Myocyte (in vitro differentiated cells): ENCODE results near the gene PSMD10. TPM values are rescaled to one million over a fixed set of nuclear protein-coding genes. Genes with fewer than 3 reads are reported as not detected.

ENCODE experiments used
- DNase-seq: peaks from one replicate; pipeline ENCODE4 v3.0.0-alpha.2; 2012; ENCODE audit warnings: low read depth
- total RNA-seq: library from RNA; depleted of rRNA; stranded (reverse); fragments of >200 nt; gene quantifications from 2 replicates; pipeline ENCODE4 v1.2.3, GENCODE V29; 2014

The PSMD10 gene
- total RNA-seq, 1 donor from 2014 or later = 92.0 TPM

GRCh38 chrX:108072746-108073145, 18.6 kb downstream of the PSMD10 start:
- peak; percentile 37 for DNase-seq

GRCh38 chrX:108071578-108071977, 19.8 kb downstream of the PSMD10 start:
- DNase-seq = no peak

GRCh38 chrX:108070891-108071290, 20.5 kb downstream of the PSMD10 start:
- DNase-seq = no peak

- DNase-seq = no peak
Measured at GRCh38 chrX:108068121-108068520, 23.2 kb downstream of the PSMD10 start.

GRCh38 chrX:108064613-108065012, 26.7 kb downstream of the PSMD10 start:
- no peak for DNase-seq

- DNase-seq = no peak
Measured at GRCh38 chrX:108064001-108064400, 27.3 kb downstream of the PSMD10 start.

- DNase-seq = no peak
Measured at GRCh38 chrX:108059801-108060200, 31.5 kb downstream of the PSMD10 start.

GRCh38 chrX:108055546-108055945, 35.8 kb downstream of the PSMD10 start:
- DNase-seq = no peak

- DNase-seq = no peak
Measured at GRCh38 chrX:108053218-108053617, 38.1 kb downstream of the PSMD10 start.

GRCh38 chrX:108049649-108050048, 41.7 kb downstream of the PSMD10 start:
- no peak for DNase-seq

- DNase-seq = no peak
Measured at GRCh38 chrX:108044554-108045256, 46.6 kb downstream of the PSMD10 start, which contains the start of gene VSIG1. Gene VSIG1 (plus strand): TSS chrX:108045065. CDS start chrX:108045131, 66 bp downstream.

GRCh38 chrX:108036298-108036973, 54.9 kb downstream of the PSMD10 start:
- no peak for DNase-seq

- DNase-seq = no peak
Measured at GRCh38 chrX:108034725-108035124, 56.6 kb downstream of the PSMD10 start.

Other genes starting within 250 kb of the PSMD10 start
- gene TEX13B, start 109.2 kb downstream of the PSMD10 start, total RNA-seq = not detected in 2 replicates
- gene VSIG1, start 46.5 kb downstream of the PSMD10 start, total RNA-seq = 0.05 TPM in 1 of 2 replicates, not detected in the other
- gene ATG4A, start 236 bp upstream of the PSMD10 start, total RNA-seq = 20.0 TPM in 2 replicates